Vagina (tissue), 2 donors: ENCODE results near the gene ZNF296. TPM values are rescaled to one million over a fixed set of nuclear protein-coding genes. Genes with fewer than 3 reads are reported as not detected.

ENCODE experiments used
- DNase-seq, 2 donors: peaks; one replicate each; pipeline ENCODE4 v3.0.0-alpha.2; 2017; ENCODE audit errors: extremely low spot score in 2 of 2
- H3K27ac ChIP-seq: fragments of 200-600 bp; sonication (generic); one replicate; pipeline ENCODE4 v1.5.1; 2019
- H3K27me3 ChIP-seq: fragments of 200-600 bp; sonication (generic); one replicate; pipeline ENCODE4 v1.5.1; 2019
- H3K36me3 ChIP-seq, 2 donors: fragments of 200-600 bp; sonication (generic); one replicate each; pipeline ENCODE4 v1.5.1; 2017 to 2019
- H3K4me1 ChIP-seq: fragments of 200-600 bp; sonication (generic); one replicate; pipeline ENCODE4 v1.5.1; 2019
- H3K4me3 ChIP-seq, 2 donors: fragments of 200-600 bp; sonication (generic); 1 replicate in 1 of 2; 2 replicates in 1 of 2; pipeline ENCODE4 v1.5.1; 2016 to 2019
- H3K9me3 ChIP-seq: fragments of 200-600 bp; sonication (generic); one replicate; pipeline ENCODE4 v1.5.1; 2019
- POLR2A ChIP-seq, 2 donors: fragments of 450-650 bp; IDR thresholded peaks; one replicate each; pipeline ENCODE4 v1.6.1; 2017; ENCODE audit warnings: antibody characterized with exemption in 2 of 2, mild to moderate bottlenecking in 2 of 2, moderate library complexity in 2 of 2
- POLR2AphosphoS5 ChIP-seq, 2 donors: sonication (generic); formaldehyde crosslinking; IDR thresholded peaks; one replicate each; pipeline ENCODE4 v1.9.0; 2017; ENCODE audit warnings: antibody characterized with exemption in 2 of 2, mild to moderate bottlenecking in 2 of 2, low read depth in 1 of 2; ENCODE audit not compliant: insufficient read depth in 1 of 2
- intact Hi-C: fragments of 100-400 bp; cut with DNase I; formaldehyde crosslinking; loops from one replicate; pipeline ENCODE4 v1.15.1; 2023
- total RNA-seq: library from RNA; depleted of rRNA; stranded (reverse); fragments of >200 nt; gene quantifications from one replicate; pipeline ENCODE4 v1.2.3, GENCODE V29; 2016
- TF ChIP-seq, protein P1 (sequence below), 3 experiments: fragments of 450-650 bp in 2 of 3; fragments of 200-600 bp in 1 of 3; sonication (generic) in 1 of 3; IDR thresholded peaks; one replicate each; pipeline ENCODE4 v1.5.1; 2017 to 2019; ENCODE audit warnings: antibody characterized with exemption in 3 of 3, mild to moderate bottlenecking in 2 of 3, moderate library complexity in 2 of 3

The ZNF296 gene
- total RNA-seq, 1 donor from 2014 or later = 5.6 TPM

DNA sequence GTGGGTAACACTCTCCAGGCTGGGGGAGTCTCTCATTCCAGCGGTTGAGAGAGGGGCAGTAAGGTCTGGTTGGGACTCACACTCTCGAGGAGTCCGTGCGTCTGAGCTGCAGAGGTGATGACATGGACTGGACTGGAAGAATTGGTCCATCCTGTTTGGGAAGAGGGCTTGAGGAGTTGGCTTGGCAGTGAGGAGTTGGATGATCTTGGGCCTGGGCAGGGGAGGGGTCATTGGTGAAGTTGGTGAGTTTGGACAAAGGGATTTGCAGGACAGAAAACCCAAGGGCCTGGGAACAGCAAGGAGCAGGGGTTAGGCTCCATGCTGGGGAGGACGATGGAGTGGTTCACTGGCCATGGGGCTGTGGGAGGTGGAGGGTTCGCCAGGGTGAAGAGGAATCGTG, 20.4 kb upstream of the ZNF296 start:
- intact Hi-C loops = no loop called here
- H3K4me3 ChIP-seq = no peak overlapping the region

DNA sequence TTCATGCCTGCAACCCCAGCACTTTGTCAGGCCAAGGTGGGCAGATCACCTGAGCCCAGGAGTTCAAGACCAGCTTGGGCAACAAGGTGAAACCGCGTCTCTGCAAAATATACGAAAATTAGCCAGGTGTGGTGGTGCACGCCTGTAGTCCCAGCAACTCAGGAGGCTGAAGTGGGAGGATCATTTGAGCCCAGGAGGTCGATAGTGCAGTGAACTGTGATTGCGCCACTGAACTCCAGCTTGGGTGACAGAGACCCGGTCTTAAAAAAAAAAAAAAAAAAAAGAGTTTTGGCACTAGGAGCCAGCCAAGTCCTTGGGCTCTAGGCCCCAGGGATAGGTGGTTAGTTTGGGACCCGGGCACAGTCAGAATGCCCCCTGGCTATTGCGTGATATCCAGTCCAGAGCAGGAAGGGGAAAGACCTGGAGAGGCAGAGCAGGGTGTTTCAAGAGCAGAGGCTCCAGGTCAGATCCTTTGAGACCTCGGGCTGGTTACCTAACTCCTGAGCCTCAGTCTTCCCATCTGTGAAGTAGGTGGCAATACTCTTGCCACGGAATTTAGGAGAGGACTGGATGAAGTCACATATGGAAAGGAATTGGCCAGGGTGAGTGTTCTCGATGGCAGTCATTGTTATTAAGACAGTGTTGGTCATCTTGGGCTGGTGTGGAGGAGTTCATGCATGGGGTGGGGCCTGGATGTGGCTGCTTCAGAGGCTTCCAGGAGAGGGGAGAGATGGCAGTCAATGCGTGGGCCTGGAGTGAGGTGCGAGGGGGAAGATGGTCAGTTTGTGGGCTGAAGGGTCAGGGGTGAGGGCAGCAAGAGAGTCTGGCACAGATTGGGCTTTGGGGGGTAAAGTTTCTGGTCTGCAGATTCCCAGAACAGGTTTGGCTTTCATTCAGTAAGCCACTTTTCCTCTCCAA, 19.5 kb upstream of the ZNF296 start:
- H3K27me3 ChIP-seq = no peaks in the 10 kb centered on the region
- DNase-seq = no peak
- peaks cover 79% of the 10 kb centered on the region for H3K4me1 ChIP-seq
- H3K27ac ChIP-seq = no peak overlapping the region
- no peak overlapping the region for H3K4me3 ChIP-seq
- TF ChIP-seq POLR2A (IDR thresholded peaks at IDR 0.05) = no peak
- intact Hi-C loops = no loop called here
- no peaks in the 10 kb centered on the region for H3K9me3 ChIP-seq
- peaks cover 0 to under 1% of the 10 kb centered on the region in 2 donors for H3K36me3 ChIP-seq

More for the DNA sequence above, 20.4 kb upstream of the ZNF296 start:
- H3K27ac ChIP-seq = peak overlapping the region; percentile 88
- no peaks in the 10 kb centered on the region for H3K9me3 ChIP-seq
- TF ChIP-seq, protein P1, sequence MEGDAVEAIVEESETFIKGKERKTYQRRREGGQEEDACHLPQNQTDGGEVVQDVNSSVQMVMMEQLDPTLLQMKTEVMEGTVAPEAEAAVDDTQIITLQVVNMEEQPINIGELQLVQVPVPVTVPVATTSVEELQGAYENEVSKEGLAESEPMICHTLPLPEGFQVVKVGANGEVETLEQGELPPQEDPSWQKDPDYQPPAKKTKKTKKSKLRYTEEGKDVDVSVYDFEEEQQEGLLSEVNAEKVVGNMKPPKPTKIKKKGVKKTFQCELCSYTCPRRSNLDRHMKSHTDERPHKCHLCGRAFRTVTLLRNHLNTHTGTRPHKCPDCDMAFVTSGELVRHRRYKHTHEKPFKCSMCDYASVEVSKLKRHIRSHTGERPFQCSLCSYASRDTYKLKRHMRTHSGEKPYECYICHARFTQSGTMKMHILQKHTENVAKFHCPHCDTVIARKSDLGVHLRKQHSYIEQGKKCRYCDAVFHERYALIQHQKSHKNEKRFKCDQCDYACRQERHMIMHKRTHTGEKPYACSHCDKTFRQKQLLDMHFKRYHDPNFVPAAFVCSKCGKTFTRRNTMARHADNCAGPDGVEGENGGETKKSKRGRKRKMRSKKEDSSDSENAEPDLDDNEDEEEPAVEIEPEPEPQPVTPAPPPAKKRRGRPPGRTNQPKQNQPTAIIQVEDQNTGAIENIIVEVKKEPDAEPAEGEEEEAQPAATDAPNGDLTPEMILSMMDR (IDR thresholded peaks at IDR 0.05) = no peak
- TF ChIP-seq POLR2A (IDR thresholded peaks at IDR 0.05) = no peak
- TF ChIP-seq POLR2AphosphoS5 (IDR thresholded peaks at IDR 0.05; ENCODE audit: insufficient read depth in 1 of 2, low read depth in 1 of 2) = no peak
- no peak for DNase-seq
- peaks cover 83% of the 10 kb centered on the region for H3K4me1 ChIP-seq
- no peaks in the 10 kb centered on the region for H3K27me3 ChIP-seq
- no peaks in the 10 kb centered on the region for H3K36me3 ChIP-seq

DNA sequence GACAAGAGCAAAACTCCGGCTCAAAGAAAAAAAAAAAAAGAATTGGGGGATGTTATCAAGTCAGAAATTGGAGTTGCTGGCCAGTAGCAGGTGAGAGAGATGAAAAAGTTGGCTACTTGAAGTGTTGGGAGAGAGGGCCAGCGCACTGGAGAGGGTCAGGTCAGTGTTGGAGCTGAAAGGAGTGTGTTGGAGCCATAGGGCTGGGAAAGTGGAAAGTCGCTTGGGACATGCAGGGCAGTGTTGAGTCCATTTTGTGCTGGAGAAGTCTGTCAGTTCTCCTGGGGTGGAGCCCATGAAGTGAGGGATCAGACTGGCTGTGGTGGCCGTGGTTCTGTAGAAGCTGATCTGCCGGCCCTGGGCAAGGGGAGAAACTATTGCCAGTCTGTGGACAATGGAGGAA, 18.4 kb upstream of the ZNF296 start:
- intact Hi-C loops = loop anchor here (5.0 kb wide), 1 partner anchor 202 kb away; the partner anchor contains the start of gene TOMM40
- DNase-seq = no peak
- H3K27me3 ChIP-seq = no peaks in the 10 kb centered on the region
- H3K4me3 ChIP-seq = no peak overlapping the region
- H3K27ac ChIP-seq = no peak overlapping the region
- H3K9me3 ChIP-seq = no peaks in the 10 kb centered on the region
- no peak for TF ChIP-seq POLR2AphosphoS5 (IDR thresholded peaks at IDR 0.05; ENCODE audit: insufficient read depth in 1 of 2, low read depth in 1 of 2)
- no peak for TF ChIP-seq POLR2A (IDR thresholded peaks at IDR 0.05)
- TF ChIP-seq, protein P1 (IDR thresholded peaks at IDR 0.05) = no peak
- peaks cover 0 to 11% of the 10 kb centered on the region in 2 donors for H3K36me3 ChIP-seq
- H3K4me1 ChIP-seq = peaks cover 72% of the 10 kb centered on the region

DNA sequence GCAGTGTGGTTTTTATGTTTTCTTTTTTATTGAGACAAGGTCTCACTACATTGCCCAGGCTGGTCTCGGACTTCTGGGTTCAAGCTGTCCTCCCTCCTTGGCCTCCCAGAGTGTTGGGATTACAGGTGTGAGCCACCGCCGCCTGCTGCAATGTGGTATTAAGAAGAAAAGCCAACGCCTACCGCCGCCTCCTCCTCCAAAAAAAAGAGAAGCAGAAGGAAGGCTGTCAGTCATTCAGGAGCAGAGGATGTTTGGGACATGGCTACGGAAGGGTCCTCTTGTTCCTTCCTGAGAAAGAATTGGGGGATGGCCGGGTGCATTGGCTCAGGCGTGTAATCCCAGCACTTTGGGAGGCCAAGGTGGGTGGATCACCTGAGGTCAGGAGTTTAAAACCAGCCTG, 17.9 kb upstream of the ZNF296 start:
- no peak for DNase-seq
- Histone ChIP-seq H3K27me3 (no peaks in the 10 kb centered on the region), H3K9me3 (no peaks in the 10 kb centered on the region), H3K4me3 (peak overlapping the region; percentile 74 to 95), H3K36me3 (peaks cover 0 to 11% of the 10 kb centered on the region in 2 donors), H3K4me1 (peaks cover 66% of the 10 kb centered on the region), H3K27ac (no peak overlapping the region)
- TF ChIP-seq, protein P1 (IDR thresholded peaks at IDR 0.05) = no peak
- TF ChIP-seq POLR2AphosphoS5 (IDR thresholded peaks at IDR 0.05; ENCODE audit: insufficient read depth in 1 of 2, low read depth in 1 of 2) (no peak), POLR2A (IDR thresholded peaks at IDR 0.05) (no peak)
- intact Hi-C loops = loop anchor here (5.0 kb wide), 1 partner anchor 202 kb away; the partner anchor contains the start of gene TOMM40

DNA sequence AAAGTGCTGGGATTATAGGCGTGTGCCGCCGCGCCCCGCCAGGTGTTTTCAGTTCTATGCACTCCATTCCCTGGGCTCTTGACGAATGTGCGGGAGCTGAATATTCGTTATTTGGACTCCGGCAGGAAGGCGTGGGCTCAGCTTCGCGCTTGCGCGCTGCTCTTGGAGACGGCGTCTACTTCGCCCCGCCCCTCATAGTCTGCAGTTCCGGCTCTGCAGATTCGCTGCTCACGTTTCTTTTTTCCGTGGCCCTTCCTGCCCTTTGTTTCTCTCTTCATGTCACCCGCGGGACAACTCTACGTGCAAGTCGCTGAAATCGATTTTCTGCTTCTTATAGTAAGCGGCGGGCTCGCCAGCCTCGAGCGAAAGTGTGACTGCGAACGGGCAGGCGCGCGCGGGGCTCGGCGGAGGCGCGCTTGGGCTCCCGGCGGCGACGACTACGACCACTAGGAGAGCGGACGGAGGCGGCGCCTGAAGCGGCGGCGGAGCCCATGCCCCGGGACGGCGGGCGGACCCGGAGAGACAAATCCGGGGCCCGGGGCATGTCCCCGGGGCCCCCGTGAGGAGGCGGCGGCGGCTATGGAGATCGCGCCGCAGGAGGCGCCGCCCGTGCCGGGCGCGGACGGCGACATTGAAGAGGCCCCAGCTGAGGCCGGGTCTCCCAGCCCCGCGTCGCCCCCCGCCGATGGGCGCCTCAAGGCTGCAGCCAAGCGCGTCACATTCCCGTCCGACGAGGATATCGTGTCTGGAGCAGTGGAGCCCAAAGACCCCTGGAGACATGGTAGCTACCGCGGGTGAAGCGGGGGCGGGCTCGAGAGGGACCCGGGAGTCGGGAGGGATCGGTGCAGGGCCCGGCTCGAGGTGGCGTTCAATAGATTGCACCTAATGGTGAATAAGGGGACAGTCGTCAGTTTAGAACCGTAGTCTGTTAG, 16.7 kb upstream of the ZNF296 start, which contains the start of gene PPP1R37:
Gene PPP1R37 (plus strand): TSS at position 433 of the 932 bp plus-strand sequence. CDS start 147 bp downstream, at position 580.
- peak within 1 kb of the TSS; percentile 74 to 95 for H3K4me3 ChIP-seq
- peaks cover 55% of the 10 kb centered on the region for H3K4me1 ChIP-seq
- TF ChIP-seq, protein P1 (IDR thresholded peaks at IDR 0.05) = peak in 1 of 3 experiments; percentile 26
- TF ChIP-seq POLR2A (IDR thresholded peaks at IDR 0.05) (peak in 1 of 2 donors; percentile 14), POLR2AphosphoS5 (IDR thresholded peaks at IDR 0.05; ENCODE audit: insufficient read depth in 1 of 2, low read depth in 1 of 2) (peak; percentile 86 to 96)
- no peaks in the 10 kb centered on the region for H3K27me3 ChIP-seq
- intact Hi-C loops = loop anchor here (5.0 kb wide), 1 partner anchor 201 kb away; the partner anchor contains the start of gene TOMM40
- peak in 1 of 2 donors; percentile 95 for DNase-seq
- no peaks in the 10 kb centered on the region for H3K9me3 ChIP-seq
- peaks cover 0 to 19% of the 10 kb centered on the region in 2 donors for H3K36me3 ChIP-seq
- peak within 1 kb of the TSS; percentile 85 for H3K27ac ChIP-seq
